BLaER1 treated with 17β-estradiol and CSF1 and Interleukin-3, amounts not matched to agents 10 nM and 100 nM (cell line): ENCODE measurements around the gene NOD1.
A peak's percentile ranks its signal among the peaks of the same experiment; 100 is the strongest.

ENCODE experiments used
- H3K27ac ChIP-seq, 11 experiments: shearing (Covaris generic); formaldehyde crosslinking; 2 replicates each; pipeline ENCODE4 v1.8.1; 2022
- H3K27me3 ChIP-seq, 11 experiments: shearing (Covaris generic); formaldehyde crosslinking; 2 replicates each; pipeline ENCODE4 v1.8.1; 2022
- H3K36me3 ChIP-seq, 11 experiments: shearing (Covaris generic); formaldehyde crosslinking; 2 replicates each; pipeline ENCODE4 v1.8.1; 2022
- H3K4me1 ChIP-seq, 10 experiments: shearing (Covaris generic); formaldehyde crosslinking; 2 replicates each; pipeline ENCODE4 v1.8.1; 2022
- H3K4me2 ChIP-seq, 11 experiments: shearing (Covaris generic); formaldehyde crosslinking; 2 replicates each; pipeline ENCODE4 v1.8.1; 2022
- H3K4me3 ChIP-seq, 10 experiments: shearing (Covaris generic); formaldehyde crosslinking; 2 replicates each; pipeline ENCODE4 v1.8.1; 2022
- H3K9ac ChIP-seq, 11 experiments: shearing (Covaris generic); formaldehyde crosslinking; 2 replicates each; pipeline ENCODE4 v1.8.1; 2022
- H3K9me3 ChIP-seq, 11 experiments: shearing (Covaris generic); formaldehyde crosslinking; replicated peaks in 1 of 11; 2 replicates each; pipeline ENCODE4 v1.8.1; 2022
- H4K20me1 ChIP-seq, 11 experiments: shearing (Covaris generic); formaldehyde crosslinking; 2 replicates each; pipeline ENCODE4 v1.8.1; 2022
- Cebpa-rat ChIP-seq, 11 experiments: shearing (Covaris generic); IDR thresholded peaks; 2 replicates each; pipeline ENCODE4 v1.8.1; 2022

The NOD1 gene

GRCh38 chr7:30468791-30469190 lies 9.8 kb downstream of the NOD1 start:
- H3K27me3 ChIP-seq, result no peaks in the 10 kb centered on the region
- peaks cover 0 to 37% (median 23%) of the 10 kb centered on the region in 11 experiments; a peak in 18 of 22 replicates for H4K20me1 ChIP-seq
- H3K27ac ChIP-seq, result no peak overlapping the region; a peak in 1 of 22 replicates
- peaks cover 0 to 14% (median 0%) of the 10 kb centered on the region in 11 experiments; a peak in 3 of 22 replicates for H3K36me3 ChIP-seq
- H3K4me2 ChIP-seq, result peak overlapping the region in 8 of 11 experiments; percentile 31 to 97 (median 64); a peak in 11 of 22 replicates
- no peak overlapping the region for H3K9ac ChIP-seq
- H3K4me3 ChIP-seq, result no peak overlapping the region
- TF ChIP-seq Cebpa-rat (IDR thresholded peaks at IDR 0.05), result no peak
- H3K4me1 ChIP-seq, result peaks cover 76 to 90% (median 85%) of the 10 kb centered on the region in 10 experiments
- peaks cover 0 to 8% (median 0%) of the 10 kb centered on the region in 11 experiments; a peak in 1 of 22 replicates for H3K9me3 ChIP-seq

- H3K4me1 ChIP-seq, result peaks cover 76 to 90% (median 87%) of the 10 kb centered on the region in 10 experiments
- H3K9me3 ChIP-seq, result peaks cover 0 to 7% (median 0%) of the 10 kb centered on the region in 11 experiments; a peak in 1 of 22 replicates
- peak overlapping the region in 5 of 11 experiments; percentile 4 to 49 (median 18); a peak in 6 of 22 replicates for H3K27ac ChIP-seq
- H3K4me2 ChIP-seq, result peak overlapping the region; percentile 21 to 97 (median 67); a peak in 21 of 22 replicates
- no peak overlapping the region for H3K4me3 ChIP-seq
- H4K20me1 ChIP-seq, result peaks cover 0 to 44% (median 27%) of the 10 kb centered on the region in 11 experiments; a peak in 18 of 22 replicates
- peaks cover 0 to 14% (median 0%) of the 10 kb centered on the region in 11 experiments; a peak in 2 of 22 replicates for H3K36me3 ChIP-seq
- TF ChIP-seq Cebpa-rat (IDR thresholded peaks at IDR 0.05), result no peak
- no peak overlapping the region for H3K9ac ChIP-seq
- H3K27me3 ChIP-seq, result no peaks in the 10 kb centered on the region
These were observed 10.5 kb downstream of the NOD1 start for GRCh38 chr7:30468041-30468440.

GRCh38 chr7:30467271-30467670 lies 11.3 kb downstream of the NOD1 start:
- H3K9me3 ChIP-seq, result no peaks in the 10 kb centered on the region
- H3K9ac ChIP-seq, result no peak overlapping the region
- no peak for TF ChIP-seq Cebpa-rat (IDR thresholded peaks at IDR 0.05)
- H4K20me1 ChIP-seq, result peaks cover 0 to 51% (median 27%) of the 10 kb centered on the region in 11 experiments; a peak in 18 of 22 replicates
- H3K27me3 ChIP-seq, result no peaks in the 10 kb centered on the region
- H3K4me2 ChIP-seq, result peak overlapping the region in 10 of 11 experiments; percentile 3 to 97 (median 76); a peak in 14 of 22 replicates
- H3K4me3 ChIP-seq, result no peak overlapping the region
- no peak overlapping the region for H3K27ac ChIP-seq
- peaks cover 83 to 90% (median 88%) of the 10 kb centered on the region in 10 experiments for H3K4me1 ChIP-seq
- H3K36me3 ChIP-seq, result peaks cover 0 to 6% (median 0%) of the 10 kb centered on the region in 11 experiments; a peak in 2 of 22 replicates

- Histone ChIP-seq H4K20me1 (peaks cover 0 to 46% (median 26%) of the 10 kb centered on the region in 11 experiments; a peak in 18 of 22 replicates), H3K27ac (no peak overlapping the region), H3K9me3 (no peaks in the 10 kb centered on the region), H3K27me3 (no peaks in the 10 kb centered on the region), H3K4me2 (peak overlapping the region; percentile 73 to 97 (median 91); a peak in 21 of 22 replicates), H3K4me1 (peaks cover 83 to 90% (median 88%) of the 10 kb centered on the region in 10 experiments), H3K4me3 (no peak overlapping the region), H3K9ac (no peak overlapping the region), H3K36me3 (peaks cover 0 to 6% (median 0%) of the 10 kb centered on the region in 11 experiments; a peak in 2 of 22 replicates)
- TF ChIP-seq Cebpa-rat (IDR thresholded peaks at IDR 0.05), result no peak
These were observed 12.3 kb downstream of the NOD1 start for GRCh38 chr7:30466266-30466665.

GRCh38 chr7:30465811-30466180 lies 12.8 kb downstream of the NOD1 start:
- peaks cover 0 to 6% (median 0%) of the 10 kb centered on the region in 11 experiments; a peak in 2 of 22 replicates for H3K36me3 ChIP-seq
- H3K27me3 ChIP-seq, result no peaks in the 10 kb centered on the region; a peak in 1 of 22 replicates
- no peak overlapping the region for H3K4me3 ChIP-seq
- no peak overlapping the region for H3K9ac ChIP-seq
- TF ChIP-seq Cebpa-rat (IDR thresholded peaks at IDR 0.05), result no peak
- no peak overlapping the region for H3K27ac ChIP-seq
- H4K20me1 ChIP-seq, result peaks cover 0 to 46% (median 22%) of the 10 kb centered on the region in 11 experiments; a peak in 18 of 22 replicates
- H3K4me1 ChIP-seq, result peaks cover 83 to 90% (median 88%) of the 10 kb centered on the region in 10 experiments
- H3K9me3 ChIP-seq, result no peaks in the 10 kb centered on the region
- peak overlapping the region; percentile 73 to 97 (median 91); a peak in 21 of 22 replicates for H3K4me2 ChIP-seq

- TF ChIP-seq Cebpa-rat (IDR thresholded peaks at IDR 0.05), result no peak
- no peaks in the 10 kb centered on the region for H3K9me3 ChIP-seq
- peak overlapping the region in 3 of 11 experiments; percentile 13 to 43 (median 19); a peak in 1 of 22 replicates for H3K27ac ChIP-seq
- H3K27me3 ChIP-seq, result peaks cover 0 to 4% (median 0%) of the 10 kb centered on the region in 11 experiments; a peak in 1 of 22 replicates
- H3K9ac ChIP-seq, result 0 out of 22 replicates have a peak overlapping the region, but pooled peaks of 1 of the 11 experiments have one; percentile 13
- peak overlapping the region; percentile 73 to 97 (median 91) for H3K4me2 ChIP-seq
- H3K4me1 ChIP-seq, result peaks cover 83 to 90% (median 88%) of the 10 kb centered on the region in 10 experiments
- H3K36me3 ChIP-seq, result peaks cover 0 to 6% (median 0%) of the 10 kb centered on the region in 11 experiments; a peak in 2 of 22 replicates
- H4K20me1 ChIP-seq, result peaks cover 0 to 50% (median 24%) of the 10 kb centered on the region in 11 experiments; a peak in 18 of 22 replicates
- no peak overlapping the region for H3K4me3 ChIP-seq
These were observed 13.4 kb downstream of the NOD1 start for GRCh38 chr7:30465046-30465810.

- no peak for TF ChIP-seq Cebpa-rat (IDR thresholded peaks at IDR 0.05)
- H3K36me3 ChIP-seq, result peaks cover 0 to 5% (median 0%) of the 10 kb centered on the region in 11 experiments; a peak in 1 of 22 replicates
- peak overlapping the region in 8 of 11 experiments; percentile 2 to 49 (median 24); a peak in 8 of 22 replicates for H3K9ac ChIP-seq
- peaks cover 93 to 97% (median 96%) of the 10 kb centered on the region in 10 experiments for H3K4me1 ChIP-seq
- H3K4me3 ChIP-seq, result peak overlapping the region in 4 of 10 experiments; percentile 6 to 38 (median 15); a peak in 1 of 20 replicates
- H3K4me2 ChIP-seq, result peak overlapping the region; percentile 73 to 97 (median 91)
- H3K27ac ChIP-seq, result peak overlapping the region in 10 of 11 experiments; percentile 9 to 63 (median 40); a peak in 14 of 22 replicates
- H4K20me1 ChIP-seq, result peaks cover 0 to 56% (median 28%) of the 10 kb centered on the region in 11 experiments; a peak in 17 of 22 replicates
- H3K9me3 ChIP-seq, result no peaks in the 10 kb centered on the region
- peaks cover 0 to 8% (median 5%) of the 10 kb centered on the region in 11 experiments; a peak in 2 of 22 replicates for H3K27me3 ChIP-seq
These were observed 14.3 kb downstream of the NOD1 start for GRCh38 chr7:30464231-30464671.

- Histone ChIP-seq H3K27me3 (peaks cover 0 to 8% (median 5%) of the 10 kb centered on the region in 11 experiments; a peak in 2 of 22 replicates), H3K36me3 (no peaks in the 10 kb centered on the region), H3K9me3 (no peaks in the 10 kb centered on the region), H3K4me2 (peak overlapping the region; percentile 73 to 97 (median 91)), H3K9ac (peak overlapping the region in 8 of 11 experiments; percentile 2 to 49 (median 24); a peak in 9 of 22 replicates), H4K20me1 (peaks cover 0 to 56% (median 28%) of the 10 kb centered on the region in 11 experiments; a peak in 17 of 22 replicates), H3K27ac (peak overlapping the region in 10 of 11 experiments; percentile 9 to 63 (median 40); a peak in 14 of 22 replicates), H3K4me3 (peak overlapping the region in 4 of 10 experiments; percentile 6 to 38 (median 15); a peak in 3 of 20 replicates), H3K4me1 (peaks cover 90 to 100% (median 94%) of the 10 kb centered on the region in 10 experiments)
- TF ChIP-seq Cebpa-rat (IDR thresholded peaks at IDR 0.05), result no peak
These were observed 15.0 kb downstream of the NOD1 start for GRCh38 chr7:30463405-30464145.
